CD4-positive, alpha-beta T cell treated with Interleukin-4 for 1 hour (primary cell): ENCODE measurements around the gene SH3TC1.

ENCODE experiments used
- DNase-seq, 2 donors: peaks; one replicate each; pipeline ENCODE4 v3.0.0-alpha.2; 2020 to 2022

The SH3TC1 gene

GRCh38 chr4:8266088-8266487 lies 67.0 kb downstream of the SH3TC1 start:
- no peak for DNase-seq

GRCh38 chr4:8266508-8266907 lies 67.4 kb downstream of the SH3TC1 start:
- no peak for DNase-seq

DNA sequence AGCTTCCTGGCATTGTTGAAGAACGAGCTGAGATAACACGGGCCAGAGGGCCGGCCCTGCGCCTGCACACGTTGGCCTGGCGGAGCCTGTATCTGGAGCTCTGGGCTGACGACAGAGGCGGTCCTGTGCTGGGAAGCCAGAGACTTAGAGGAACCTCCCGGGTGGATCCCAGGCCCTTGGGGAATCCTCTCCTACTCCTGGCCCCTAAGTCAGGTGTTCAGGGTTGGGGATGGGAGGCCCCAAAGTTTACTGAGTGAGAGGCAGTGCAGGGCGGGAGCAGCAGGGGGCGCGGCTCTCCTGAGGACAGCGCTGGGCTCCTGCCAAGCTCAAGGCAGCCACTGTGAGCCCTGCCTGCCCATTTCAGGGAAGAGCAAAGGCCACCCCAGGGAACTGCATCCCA lies 68.0 kb downstream of the SH3TC1 start:
- no peak for DNase-seq

DNA sequence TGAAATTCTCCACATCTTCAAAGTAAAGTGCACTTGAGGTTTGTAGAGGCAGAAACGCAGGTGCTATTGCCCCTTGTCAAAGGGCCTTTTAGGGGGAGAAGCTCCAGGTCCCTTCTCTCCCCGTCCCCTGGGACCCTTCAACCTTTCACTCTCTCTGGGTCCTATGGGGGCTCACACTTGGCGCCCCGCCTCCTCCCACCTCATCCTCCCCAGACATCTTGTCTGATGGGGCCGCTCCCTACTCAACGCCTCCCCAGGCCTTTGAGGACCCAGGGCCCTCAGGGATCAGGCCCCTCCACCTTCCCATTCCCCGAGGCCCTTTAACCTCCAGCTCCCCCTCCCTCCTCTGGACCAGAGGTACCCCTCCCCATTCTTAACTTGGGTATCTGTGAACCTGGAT lies 69.1 kb downstream of the SH3TC1 start:
- no peak for DNase-seq

GRCh38 chr4:8268901-8269534 lies 69.9 kb downstream of the SH3TC1 start:
- DNase-seq: no peak

DNA sequence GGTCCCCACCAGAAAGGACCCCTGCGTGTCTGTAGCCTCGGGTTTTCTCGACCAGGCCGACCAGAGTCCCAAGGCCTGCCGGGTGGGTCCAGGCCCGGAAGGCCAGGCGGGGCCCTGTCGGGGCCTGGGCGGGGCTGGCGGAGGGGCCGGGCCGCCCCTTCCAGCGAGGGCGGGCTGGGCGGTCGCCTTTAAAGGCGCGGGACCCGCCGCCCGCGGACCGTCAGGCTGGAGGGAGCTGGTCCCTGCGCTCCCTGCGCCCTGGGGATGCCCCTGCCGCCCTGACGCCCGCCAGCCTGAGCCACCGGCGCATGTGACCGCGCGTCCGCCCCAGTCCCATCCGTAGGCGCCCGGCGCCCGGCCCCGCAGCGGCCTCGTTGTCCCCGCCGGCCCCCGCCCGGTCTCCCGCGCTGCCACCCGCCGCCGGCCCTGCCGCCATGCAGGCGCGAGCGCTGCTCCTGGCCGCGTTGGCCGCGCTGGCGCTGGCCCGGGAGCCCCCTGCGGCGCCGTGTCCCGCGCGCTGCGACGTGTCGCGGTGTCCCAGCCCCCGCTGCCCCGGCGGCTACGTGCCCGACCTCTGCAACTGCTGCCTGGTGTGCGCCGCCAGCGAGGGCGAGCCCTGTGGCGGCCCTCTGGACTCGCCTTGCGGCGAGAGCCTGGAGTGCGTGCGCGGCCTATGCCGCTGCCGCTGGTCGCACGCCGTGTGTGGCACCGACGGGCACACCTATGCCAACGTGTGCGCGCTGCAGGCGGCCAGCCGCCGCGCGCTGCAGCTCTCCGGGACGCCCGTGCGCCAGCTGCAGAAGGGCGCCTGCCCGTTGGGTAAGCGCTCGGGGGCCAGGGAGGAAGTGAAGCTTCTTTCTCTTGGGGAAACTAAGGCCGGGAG lies 70.7 kb downstream of the SH3TC1 start, which contains the start of gene HTRA3:
Gene HTRA3, plus strand, starts transcription at position 220 of the 883 bp plus-strand sequence. Its CDS starts 215 bp downstream, at position 435.
- DNase-seq: no peak

DNA sequence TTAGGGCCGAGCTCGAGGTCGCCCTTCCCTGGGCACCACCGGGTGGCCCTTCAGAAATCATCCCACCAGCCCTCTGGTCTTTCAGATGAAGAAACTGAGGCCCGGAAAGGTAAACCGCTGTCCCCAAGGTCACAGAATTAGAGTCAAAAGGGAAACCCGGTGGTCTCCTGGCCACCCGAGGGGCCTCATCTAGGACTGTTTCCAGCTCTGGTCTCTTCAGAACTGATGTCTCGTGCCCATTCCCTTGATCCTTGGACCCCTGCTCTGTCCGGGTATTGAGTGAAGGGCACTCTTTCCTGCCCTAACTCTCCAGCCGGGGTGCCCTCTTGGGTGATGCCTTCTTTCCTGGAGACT lies 71.3 kb downstream of the SH3TC1 start:
- DNase-seq: no peak

DNA sequence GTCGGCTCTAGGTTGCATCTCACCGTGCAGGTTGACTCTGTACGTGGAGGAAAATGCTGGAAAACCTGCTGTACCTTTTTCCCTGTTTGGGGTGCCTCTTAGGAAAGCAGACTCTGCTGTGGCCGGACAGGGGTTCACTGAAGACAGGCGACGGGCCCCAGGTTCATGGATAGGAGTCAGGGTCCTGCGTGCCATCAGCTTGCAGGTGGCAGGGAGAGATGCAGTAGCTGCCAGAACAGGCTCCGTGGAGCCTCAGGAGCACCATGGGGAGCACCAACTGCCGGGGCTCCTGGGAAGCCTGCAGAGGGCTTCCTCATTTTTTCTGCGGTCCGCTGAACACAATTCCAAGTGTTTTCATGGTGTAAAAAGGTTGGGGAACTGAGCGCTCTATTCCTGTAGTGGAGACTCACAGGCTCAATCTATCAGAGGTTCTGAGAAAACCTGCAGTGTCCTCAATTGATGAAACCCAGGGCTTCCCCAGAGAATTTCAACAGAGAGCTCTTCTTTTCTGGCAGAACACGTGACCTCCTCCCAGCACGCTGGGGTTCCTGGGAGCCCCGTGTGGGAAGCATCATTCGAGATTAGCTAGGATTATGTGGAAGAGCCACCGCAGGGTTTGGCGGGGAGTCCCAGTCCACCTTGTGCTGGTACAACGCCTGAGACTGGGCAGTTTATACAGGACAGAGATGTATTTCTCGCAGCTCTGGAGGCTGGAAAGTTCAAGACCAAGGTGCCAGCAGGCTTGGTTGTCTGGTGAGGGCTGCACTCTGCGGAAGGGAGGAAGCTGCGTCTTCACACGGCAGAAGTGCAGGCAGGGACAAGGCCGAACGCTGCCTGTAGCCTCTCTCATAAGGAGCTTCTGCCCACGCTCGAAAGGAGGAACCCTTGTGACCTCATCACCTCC lies 72.1 kb downstream of the SH3TC1 start:
- DNase-seq: no peak

- no peak for DNase-seq
Measured at GRCh38 chr4:8271821-8272220, 72.7 kb downstream of the SH3TC1 start.

DNA sequence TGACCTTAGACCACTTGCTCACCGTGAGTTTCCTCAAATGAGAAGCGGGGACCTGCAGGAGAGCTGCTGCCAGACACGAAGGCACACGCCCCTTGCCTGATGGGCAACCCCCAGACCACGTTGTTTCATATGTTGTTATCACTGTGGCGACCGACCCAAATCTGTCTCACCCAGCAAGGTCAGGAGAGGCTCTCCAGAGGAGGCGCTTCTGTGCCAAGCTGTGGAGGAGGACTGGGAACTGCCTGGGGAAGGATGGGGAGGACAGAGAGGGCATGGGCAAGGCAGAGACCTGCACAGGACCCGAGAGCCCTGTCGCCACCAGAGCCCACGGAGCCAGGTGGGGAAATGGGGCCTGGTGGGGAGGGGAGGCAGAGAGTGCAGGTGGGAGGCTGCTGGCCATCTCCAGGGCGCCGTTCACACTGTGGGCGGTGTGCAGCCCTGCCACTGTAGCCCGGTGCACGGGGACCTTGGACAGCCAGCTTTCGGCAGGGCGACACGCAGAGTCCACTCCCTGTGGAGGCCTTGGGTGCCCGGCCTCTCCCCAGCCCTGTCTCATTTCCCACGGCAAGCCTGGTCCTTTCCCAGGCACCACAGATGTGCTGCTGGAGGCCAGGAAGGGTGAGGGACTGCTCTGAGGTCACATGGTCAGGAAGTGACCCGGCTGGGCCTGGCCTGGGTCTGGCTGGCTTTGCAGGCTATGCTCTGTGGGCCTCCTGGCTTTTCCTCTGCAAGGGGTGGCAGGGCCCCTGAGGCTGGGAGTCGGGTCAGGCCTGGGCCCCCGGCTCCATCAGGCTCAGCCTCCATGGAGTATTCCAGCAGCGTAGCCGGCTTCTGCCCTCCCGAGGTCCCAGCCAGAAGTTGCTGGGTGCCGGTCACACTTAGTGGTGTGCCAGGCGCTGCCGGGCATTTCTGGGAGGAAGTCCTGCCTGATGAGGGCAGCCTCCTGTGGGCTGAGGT lies 73.7 kb downstream of the SH3TC1 start:
- no peak for DNase-seq

GRCh38 chr4:8273450-8273849 lies 74.4 kb downstream of the SH3TC1 start:
- DNase-seq: no peak

DNA sequence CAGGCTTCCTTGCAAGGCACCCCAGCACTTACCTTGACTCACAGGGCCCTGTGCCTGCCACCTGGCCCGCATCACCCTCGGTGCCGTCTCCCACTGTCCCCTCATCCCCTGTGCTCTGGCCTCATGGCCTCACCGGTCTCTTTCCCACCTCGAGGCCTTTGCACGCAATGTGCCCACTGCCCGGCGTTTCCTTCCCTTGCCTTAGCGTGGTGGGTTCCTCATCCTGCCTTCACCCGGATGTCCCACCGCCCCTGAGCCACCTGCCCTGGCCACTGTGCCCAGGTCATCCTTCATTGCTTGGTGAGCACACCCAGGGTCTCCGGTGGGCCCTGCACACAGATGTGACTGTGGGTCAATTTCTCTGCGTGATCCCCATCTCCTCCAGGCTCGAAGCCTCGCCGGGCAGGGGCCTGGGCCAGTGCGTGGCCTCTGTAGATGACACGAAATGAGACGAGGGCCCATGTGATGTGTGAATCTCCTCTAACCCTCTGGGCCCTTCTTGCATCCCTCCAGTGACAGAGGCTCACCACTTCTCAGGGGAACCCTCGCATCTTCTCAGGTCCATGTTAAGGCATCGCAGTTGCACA lies 75.1 kb downstream of the SH3TC1 start:
- DNase-seq: no peak

DNA sequence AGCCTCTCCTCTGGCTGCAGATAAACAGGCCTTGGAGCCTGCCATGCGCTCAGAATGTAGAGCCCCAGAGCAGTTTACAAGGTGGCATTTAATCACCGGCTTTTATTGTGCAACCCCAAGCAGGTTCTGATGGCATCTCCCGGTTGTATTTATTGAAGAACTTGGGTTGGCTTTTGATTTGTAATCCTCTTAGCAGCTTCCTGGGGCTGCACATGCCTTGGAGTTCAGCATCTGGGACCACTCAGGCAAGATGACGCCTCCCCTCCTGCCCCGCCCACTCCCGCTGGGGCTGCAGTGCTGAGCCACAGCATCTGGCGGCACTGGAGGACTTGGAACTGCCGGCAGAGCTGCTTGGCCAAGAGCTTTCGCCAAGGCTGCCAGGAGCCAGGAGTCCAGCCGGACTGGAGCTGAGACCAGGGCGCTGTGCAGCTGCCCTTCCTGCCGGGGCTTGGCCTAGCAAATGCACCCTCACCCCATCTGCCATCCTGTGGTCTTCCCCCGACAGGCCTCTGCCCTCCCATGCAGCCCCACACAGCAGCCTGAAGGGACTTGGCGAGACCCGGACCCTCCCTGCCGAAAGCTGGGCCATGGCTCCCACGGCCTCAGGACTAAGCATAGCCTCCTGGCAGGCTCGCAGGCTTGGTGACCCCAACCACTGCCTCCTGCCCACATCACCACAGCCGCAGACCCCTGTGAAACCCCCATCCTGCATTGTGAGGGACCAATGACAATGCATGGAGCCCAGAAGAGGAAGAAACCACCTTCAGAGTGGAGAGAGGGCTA lies 75.9 kb downstream of the SH3TC1 start:
- DNase-seq: no peak

GRCh38 chr4:8275548-8275910 lies 76.4 kb downstream of the SH3TC1 start:
- no peak for DNase-seq

DNA sequence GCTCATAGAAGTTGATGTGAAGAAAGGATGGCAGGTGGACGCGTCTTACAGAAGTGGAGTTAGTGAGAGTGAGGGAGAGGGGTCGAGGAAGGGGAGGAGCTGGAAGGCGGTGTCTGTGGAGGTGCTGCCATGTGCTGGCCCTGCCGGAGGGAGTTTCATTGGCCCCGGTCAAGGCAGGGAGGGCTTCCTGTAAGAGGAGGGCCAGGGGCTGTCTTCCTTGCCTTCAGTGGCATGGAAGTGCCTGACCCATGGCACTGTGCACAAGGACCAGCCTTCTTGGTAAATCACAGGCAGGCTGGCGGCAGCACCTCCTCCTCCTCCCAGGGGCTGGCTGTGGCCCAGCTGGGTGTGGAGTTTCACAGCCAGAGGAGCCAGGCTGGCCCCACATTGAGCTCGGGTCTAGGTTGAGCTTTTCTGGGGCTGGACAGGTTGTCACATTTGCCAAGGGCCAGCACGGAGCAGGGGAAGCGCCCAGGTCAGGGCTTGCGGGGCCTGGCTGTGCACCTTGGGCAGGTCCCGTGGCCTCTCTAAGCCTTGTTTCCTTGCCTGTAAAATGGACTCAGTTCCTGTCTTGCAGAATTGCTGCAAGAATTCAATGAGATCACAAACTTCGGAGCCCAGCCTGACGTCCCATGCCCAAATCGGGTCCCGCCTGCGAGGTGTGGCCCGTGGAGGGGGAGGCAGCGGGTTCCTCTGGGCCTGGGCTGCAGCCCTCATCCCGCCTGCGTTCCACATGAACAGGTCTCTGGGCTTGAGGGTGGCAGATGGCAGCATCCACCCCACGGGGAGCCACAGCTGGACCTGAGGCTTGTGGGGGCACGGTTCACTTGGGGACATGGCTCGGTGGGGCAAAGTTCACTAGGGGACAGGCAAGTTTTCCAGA lies 77.5 kb downstream of the SH3TC1 start:
- DNase-seq: no peak

- DNase-seq: no peak
Measured at GRCh38 chr4:8277356-8278008, 78.4 kb downstream of the SH3TC1 start.

DNA sequence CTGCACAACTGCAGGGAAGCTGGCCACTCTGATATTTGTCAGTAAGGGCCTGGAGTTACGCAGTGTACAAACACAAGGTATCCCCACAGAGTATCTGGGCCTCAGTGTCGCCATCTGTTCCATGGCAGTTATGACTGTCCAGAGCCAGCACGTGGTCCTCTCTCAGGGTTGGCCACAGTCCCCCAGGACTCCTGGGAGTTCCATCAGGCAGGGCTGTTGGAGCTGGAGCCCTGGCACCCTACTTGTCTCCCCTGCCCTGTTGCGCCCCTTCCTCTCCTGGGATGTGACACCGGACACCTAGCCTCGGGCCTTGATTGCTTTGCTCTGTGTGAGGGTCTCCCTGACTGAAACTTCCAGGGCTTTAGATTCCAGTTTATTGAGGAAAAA lies 78.9 kb downstream of the SH3TC1 start:
- DNase-seq: no peak

DNA sequence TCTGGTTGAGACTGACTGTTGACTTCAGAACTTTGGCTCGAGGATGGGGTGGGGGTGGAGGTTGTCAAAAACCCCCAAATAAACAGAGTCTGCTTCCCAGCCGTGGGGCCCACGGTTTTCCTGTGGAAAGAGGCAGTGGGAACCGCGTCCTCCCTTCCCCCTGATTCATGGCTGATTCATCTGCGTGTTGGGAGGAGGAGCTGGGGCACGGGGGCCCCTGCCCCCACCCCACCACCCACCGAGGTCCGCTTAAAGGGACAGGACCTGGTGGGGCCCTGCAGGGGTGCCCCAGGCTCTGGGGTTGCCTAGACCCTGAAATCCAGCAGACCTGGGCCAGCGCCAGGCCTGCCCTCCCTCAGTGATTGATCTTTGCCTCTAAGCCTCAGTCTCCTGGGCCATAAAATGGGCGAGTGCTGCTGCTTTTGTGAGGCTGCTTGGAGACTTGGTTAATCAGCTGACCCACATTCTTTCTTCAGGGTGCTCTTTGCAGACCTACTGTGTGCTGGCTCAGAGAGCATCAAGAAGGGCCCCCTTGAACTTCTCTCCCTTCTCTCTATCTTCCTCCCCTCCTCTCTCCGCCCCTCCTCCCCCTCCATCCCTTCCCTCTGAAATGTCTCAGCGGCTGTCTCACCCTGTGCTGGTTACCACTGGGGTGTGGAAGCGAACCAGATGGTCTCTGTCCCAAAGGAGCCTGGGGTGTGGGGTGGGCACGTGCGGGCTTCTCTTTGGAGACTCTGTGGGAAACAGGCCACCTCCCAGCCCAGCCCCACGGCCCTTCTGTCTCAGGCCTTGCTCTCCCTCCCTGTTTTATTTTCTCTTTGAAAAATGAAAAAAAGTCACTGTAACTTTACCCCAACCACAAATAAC lies 79.6 kb downstream of the SH3TC1 start:
- DNase-seq: no peak
